Activated naive CD4-positive, alpha-beta T cell treated with anti-CD3 and anti-CD28 coated beads, Interleukin-2, amount 50 U/mL, for 72 hours (primary cell): ENCODE results near the gene HSPB3. TPM values are rescaled to one million over a fixed set of nuclear protein-coding genes. Genes with fewer than 3 reads are reported as not detected.
"Not testable (repeated sequence)": the region's sequence is repeated elsewhere in the genome, so short reads cannot be mapped to it uniquely, and the experiment has no call there.

Source experiments
- ATAC-seq, 2 donors: fragments of 150-1000 bp; cut with Tn5 transposase; 2 replicates each; pipeline ENCODE4 v1.10.0; 2021; ENCODE audit warnings: mild to moderate bottlenecking in 2 of 2, moderate library complexity in 2 of 2
- DNase-seq, 2 donors: peaks; one replicate each; pipeline ENCODE4 v3.0.0; 2021 to 2022; ENCODE audit warnings: low spot score in 2 of 2
- H3K27ac Mint-ChIP-seq, 2 donors: one replicate each; pipeline ENCODE4 v1.8.0; 2022; ENCODE audit warnings: mild to moderate bottlenecking in 2 of 2, mixed read lengths in 2 of 2
- H3K36me3 Mint-ChIP-seq, 2 donors: one replicate each; pipeline ENCODE4 v1.8.0; 2022; ENCODE audit warnings: mixed read lengths in 2 of 2
- H3K9me3 Mint-ChIP-seq, 2 donors: one replicate each; pipeline ENCODE4 v1.8.0; 2022; ENCODE audit warnings: mixed read lengths in 2 of 2
- total RNA-seq, 2 donors: library from RNA; stranded (reverse); gene quantifications; one replicate each; pipeline ENCODE4 v1.2.3, GENCODE V29; 2022

Gene HSPB3, protein sequence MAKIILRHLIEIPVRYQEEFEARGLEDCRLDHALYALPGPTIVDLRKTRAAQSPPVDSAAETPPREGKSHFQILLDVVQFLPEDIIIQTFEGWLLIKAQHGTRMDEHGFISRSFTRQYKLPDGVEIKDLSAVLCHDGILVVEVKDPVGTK
- total RNA-seq: not detected

DNA sequence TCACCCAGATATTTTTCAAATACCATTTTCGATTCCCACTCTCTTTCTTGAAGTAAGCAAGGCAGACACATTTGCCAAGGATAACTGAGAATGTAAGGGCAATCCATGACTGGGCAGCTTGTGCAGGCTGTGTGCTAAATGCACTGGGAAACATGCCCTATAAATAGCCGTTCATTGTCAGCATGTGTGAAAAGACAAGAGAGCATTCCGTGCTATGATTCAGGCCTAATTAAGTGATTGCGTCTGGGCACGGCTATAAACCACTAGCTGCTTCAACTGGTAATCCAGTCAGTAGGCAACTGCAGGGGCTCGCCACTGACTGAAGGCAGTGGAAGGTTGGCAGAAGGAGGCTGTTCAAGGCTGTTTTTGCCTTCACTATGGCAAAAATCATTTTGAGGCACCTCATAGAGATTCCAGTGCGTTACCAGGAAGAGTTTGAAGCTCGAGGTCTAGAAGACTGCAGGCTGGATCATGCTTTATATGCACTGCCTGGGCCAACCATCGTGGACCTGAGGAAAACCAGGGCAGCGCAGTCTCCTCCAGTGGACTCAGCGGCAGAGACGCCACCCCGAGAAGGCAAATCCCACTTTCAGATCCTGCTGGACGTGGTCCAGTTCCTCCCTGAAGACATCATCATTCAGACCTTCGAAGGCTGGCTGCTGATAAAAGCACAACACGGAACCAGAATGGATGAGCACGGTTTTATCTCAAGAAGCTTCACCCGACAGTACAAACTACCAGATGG lies at the start of gene HSPB3:
Gene HSPB3 (plus strand): TSS at position 287 of the 745 bp plus-strand sequence. CDS start 91 bp downstream, at position 378.
- H3K27ac Mint-ChIP-seq: no peak within 1 kb of the TSS
- H3K9me3 Mint-ChIP-seq: peaks cover 4 to 8% of the 10 kb centered on the region in 2 donors
- peaks cover 9 to 12% of the 10 kb centered on the region in 2 donors for H3K36me3 Mint-ChIP-seq
- ATAC-seq (no peak), DNase-seq (no peak)

DNA sequence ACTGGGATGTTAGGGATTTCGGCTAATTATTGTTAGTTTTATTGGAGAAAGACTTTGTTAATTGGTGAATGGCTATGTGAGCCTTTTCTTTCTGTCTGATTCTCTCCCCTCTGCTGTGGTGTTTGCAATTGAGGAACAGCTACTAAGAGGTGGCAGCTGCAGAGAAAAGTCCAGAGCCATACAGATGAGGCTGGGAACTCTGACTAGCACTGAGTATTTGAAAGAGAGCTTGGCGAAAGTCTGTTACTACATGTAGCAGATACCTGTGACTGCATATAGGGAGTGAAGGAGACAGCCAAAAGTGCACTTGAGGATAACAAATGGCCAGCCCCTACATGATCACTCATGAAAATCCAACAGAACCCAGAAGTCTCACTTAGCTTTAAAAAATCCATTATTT lies 44.3 kb upstream of the HSPB3 start:
- DNase-seq (no peak), ATAC-seq (no peak)
- no peaks in the 10 kb centered on the region for H3K36me3 Mint-ChIP-seq
- H3K9me3 Mint-ChIP-seq: no peaks in the 10 kb centered on the region
- H3K27ac Mint-ChIP-seq: no peak overlapping the region

DNA sequence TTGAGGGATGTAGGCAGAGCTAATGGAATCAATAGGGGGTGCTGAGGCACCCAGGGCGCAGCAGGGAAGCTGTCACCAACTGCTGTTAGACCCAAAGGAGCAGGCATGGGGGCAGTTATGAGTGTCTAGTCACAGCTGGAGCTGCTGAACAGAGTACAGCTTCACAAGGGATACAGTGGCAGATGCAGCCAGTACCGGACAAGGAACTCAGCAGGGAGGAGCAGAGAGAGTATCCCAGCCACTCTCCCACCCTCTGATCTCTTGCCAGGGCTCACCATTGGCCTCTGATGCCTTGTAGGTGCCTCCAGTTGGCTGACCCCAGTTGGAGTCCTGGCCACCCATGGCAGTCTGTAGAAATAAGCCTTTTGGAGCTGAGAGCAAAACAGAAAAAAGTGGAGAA lies 42.6 kb upstream of the HSPB3 start:
- ATAC-seq (no peak), DNase-seq (no peak)
- no peaks in the 10 kb centered on the region for H3K36me3 Mint-ChIP-seq
- no peak overlapping the region for H3K27ac Mint-ChIP-seq
- no peaks in the 10 kb centered on the region for H3K9me3 Mint-ChIP-seq

DNA sequence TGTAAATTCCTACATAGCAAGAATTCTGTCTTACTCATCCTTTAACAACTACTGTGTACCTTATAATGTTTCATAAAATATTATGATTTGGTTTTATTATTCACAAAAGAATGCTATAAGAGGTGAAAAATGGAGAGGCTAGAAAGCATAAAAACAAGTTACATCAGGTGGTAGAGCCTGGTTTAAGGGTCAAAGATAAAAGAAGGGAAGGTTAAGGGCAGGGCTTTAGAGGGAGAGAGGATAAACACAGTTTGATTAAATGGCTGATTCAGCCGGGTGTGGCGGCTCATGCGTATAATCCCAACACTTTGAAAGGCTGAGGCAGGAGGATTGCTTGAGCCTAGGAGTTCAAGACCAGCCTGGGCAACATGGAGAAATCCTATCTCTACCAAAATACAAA lies 40.4 kb upstream of the HSPB3 start:
- H3K36me3 Mint-ChIP-seq: no peaks in the 10 kb centered on the region
- H3K9me3 Mint-ChIP-seq: no peaks in the 10 kb centered on the region

DNA sequence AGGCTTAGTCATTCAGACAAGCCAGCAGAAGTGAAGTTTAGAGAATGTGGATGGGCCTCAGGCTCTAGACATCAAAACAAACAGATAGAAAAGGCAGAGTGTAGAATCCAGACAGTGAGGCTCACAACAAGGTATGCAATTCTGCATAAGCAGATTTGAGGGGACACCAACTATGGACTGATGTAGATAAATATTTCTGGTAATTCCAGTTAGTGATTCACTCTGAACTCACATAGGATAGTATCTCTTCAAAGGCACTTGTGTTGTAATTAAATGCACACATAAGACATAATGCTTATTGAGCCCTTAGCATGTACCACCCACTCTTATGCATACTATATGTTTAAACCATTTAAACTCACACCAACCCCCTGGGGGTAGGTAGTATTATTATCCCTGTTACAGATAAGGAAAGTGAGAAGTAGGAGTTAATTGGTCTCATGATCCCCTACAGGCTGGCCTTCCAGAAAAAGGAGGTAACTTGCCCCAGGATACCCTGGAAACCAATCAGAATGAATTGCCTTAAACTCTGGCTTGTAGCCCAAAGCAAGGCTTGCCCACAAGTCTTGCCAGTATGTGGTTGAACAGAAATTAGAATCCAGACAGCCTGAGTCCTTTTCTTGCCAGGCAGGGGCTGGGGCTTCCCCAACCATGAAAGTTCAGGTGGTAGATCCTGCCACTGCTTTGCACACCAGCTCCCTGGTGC lies 39.5 kb upstream of the HSPB3 start:
- H3K9me3 Mint-ChIP-seq: no peaks in the 10 kb centered on the region
- ATAC-seq (no peak), DNase-seq (no peak)

More for the DNA sequence above, 40.4 kb upstream of the HSPB3 start:
- H3K27ac Mint-ChIP-seq: no peak overlapping the region
- no peak for ATAC-seq
- no peak for DNase-seq

DNA sequence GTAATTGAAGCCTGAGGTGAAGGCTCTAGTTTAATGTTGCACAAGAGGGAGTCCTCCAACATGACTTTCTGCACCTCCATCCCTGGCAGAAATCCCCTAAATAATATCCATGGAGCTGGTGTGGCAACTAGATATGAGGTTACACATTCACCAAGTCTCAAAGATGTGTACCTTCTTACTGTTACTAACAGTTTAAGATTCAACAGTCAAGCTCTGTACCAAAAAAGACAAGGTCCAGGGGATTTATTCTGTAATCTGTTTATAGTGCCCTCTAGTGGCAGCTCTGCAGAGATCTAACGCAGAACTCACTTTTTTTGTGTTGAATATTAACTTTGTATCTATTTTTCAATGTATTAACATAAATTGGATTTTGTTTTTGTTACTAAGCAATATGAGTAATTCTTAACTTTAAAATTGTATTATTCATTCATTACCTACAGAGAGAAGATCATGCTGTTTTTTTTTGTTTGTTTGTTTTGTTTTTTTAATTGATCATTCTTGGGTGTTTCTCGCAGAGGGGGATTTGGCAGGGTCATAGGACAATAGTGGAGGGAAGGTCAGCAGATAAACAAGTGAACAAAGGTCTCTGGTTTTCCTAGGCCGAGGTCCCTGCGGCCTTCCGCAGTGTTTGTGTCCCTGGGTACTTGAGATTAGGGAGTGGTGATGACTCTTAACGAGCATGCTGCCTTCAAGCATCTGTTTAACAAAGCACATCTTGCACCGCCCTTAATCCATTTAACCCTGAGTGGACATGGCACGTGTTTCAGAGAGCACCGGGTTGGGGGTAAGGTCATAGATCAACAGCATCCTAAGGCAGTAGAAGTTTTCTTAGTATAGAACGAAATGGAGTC lies 35.7 kb upstream of the HSPB3 start:
- not testable (repeated sequence) for H3K9me3 Mint-ChIP-seq, DNase-seq, H3K27ac Mint-ChIP-seq, H3K36me3 Mint-ChIP-seq
- ATAC-seq: peak in 1 of 2 donors; percentile 47

More for the DNA sequence above, 39.5 kb upstream of the HSPB3 start:
- H3K36me3 Mint-ChIP-seq: no peaks in the 10 kb centered on the region
- no peak overlapping the region for H3K27ac Mint-ChIP-seq

DNA sequence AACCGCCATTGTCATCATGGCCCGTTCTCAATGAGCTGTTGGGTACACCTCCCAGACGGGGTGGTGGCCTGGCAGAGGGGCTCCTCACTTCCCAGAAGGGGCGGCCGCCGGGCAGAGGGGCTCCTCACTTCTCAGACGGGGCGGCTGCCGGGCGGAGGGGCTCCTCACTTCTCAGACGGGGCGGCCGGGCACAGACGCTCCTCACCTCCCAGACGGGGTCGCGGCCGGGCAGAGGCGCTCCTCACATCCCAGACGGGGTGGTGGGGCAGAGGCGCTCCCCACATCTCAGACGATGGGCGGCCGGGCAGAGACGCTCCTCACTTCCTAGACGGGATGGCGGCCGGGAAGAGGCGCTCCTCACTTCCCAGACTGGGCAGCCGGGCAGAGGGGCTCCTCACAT lies 35.0 kb upstream of the HSPB3 start:
- not testable (repeated sequence) for ATAC-seq, DNase-seq, H3K27ac Mint-ChIP-seq, H3K36me3 Mint-ChIP-seq, H3K9me3 Mint-ChIP-seq

DNA sequence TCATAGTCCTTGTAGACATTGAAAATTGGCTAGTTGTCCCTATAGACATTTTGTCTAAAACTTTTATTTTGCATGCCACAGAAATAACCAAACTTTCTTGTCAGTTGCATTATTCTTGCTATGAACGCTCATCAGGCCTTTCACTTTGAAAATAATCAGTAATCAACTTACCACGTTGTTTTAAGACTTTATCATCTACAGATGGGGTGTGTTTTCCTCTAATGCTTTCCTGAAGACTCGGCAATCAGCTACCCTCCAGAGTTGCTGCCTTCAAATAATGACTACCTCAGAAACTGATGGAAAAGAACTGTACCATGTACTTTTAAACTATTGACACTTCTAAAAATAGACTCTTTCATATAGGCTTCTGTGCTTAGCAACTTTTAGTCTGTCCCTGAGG lies 33.5 kb upstream of the HSPB3 start:
- Mint-ChIP-seq H3K27ac (no peak overlapping the region), H3K36me3 (no peaks in the 10 kb centered on the region), H3K9me3 (no peaks in the 10 kb centered on the region)
- ATAC-seq: no peak
- no peak for DNase-seq

DNA sequence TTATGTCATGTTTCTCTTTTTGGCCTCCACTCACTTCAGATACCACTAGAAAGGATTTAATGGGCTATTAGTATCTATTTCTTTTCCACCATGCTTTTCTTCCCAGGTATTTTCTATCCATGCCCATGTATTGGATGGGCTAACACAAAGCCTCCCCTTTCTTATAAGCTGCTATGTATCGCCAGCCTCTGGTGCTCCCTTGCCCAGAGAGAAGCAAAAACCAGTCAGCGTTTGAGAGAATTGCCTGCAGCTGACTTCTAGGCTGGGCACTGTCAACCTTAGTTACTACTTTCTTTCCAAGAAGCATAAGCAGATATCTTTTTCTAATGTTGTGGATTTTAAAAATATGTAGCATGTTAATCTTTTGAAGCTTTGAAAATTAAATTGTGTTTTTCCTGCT lies 30.2 kb upstream of the HSPB3 start:
- no peak for ATAC-seq
- Mint-ChIP-seq H3K27ac (no peak overlapping the region), H3K36me3 (no peaks in the 10 kb centered on the region), H3K9me3 (no peaks in the 10 kb centered on the region)
- no peak for DNase-seq

DNA sequence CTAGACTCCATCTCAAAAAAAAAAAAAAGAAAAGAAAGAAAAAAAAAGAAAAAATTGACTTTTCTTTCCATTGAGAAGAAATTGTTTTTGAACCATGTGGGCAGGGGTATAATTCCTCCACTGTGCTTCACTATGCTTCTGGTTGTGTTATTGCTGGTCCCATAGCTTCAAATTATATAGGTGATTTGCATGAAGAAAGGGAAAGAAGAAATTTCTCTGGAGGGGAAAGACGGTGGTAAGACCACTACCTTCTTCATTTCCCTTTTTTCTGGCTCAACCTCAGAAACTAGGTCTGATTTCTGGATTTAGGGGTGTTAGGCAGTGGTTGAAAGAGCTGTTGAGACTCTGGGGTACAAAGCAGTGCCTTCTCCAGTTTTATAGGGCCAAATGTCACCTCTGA lies 29.3 kb upstream of the HSPB3 start:
- Mint-ChIP-seq H3K36me3 (no peaks in the 10 kb centered on the region), H3K9me3 (no peaks in the 10 kb centered on the region), H3K27ac (no peak overlapping the region)
- ATAC-seq (no peak), DNase-seq (no peak)

DNA sequence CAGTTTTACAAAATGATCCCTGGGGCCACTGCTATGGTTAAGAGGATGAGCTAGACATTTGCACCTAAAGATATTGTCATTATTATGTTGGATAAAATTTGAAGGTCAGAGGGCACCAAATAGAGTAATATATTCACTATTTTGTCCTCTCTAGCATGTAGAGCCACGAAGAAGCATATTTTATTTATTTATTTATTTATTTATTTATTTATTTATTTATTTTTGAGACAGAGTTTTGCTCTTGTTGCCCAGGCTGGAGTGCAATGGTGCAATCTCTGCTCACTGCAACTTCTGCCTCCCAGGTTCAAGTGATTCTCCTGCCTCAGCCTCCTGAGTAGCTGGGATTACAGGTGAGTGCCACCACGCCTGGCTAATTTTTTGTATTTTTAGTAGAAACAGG lies 20.8 kb upstream of the HSPB3 start:
- ATAC-seq, H3K27ac Mint-ChIP-seq, H3K36me3 Mint-ChIP-seq, H3K9me3 Mint-ChIP-seq, DNase-seq: not testable (repeated sequence)

DNA sequence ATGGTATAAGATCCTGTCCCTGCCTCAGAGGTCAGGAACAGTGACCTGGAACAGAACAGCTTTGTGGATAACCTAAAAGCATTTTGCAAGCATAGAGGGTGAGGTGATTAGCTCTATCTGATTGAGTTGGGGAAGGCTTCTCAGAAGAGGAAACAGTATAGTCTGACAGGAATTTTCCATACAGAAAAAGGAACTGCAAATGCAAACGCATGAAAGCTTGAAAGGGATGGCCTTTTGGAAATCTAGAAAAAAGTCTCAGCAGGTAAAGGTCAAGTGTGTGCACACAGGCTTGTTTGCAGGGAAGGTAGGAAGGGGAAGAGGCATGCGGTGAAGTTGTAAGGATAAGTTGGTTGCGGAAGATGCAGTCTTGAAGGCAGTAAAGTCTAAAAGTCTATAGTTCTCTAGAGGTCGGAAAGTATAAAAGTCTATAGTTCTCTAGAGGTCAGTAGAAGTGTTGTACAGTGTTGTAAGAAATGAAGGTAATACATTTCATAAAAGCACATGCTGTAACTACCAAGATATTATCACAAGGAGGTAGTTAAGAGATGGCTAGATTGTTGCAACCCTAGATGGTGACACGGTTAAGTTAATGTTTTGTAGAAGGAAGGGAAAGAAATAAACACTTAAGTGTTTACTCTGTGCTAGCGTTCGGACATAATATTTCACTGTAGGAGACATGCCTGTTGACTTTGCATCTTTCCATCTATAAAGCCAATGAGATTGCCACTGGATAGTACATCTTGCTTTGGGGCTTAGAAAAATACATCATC lies 16.7 kb upstream of the HSPB3 start:
- DNase-seq (no peak), ATAC-seq (no peak)
- Mint-ChIP-seq H3K9me3 (no peaks in the 10 kb centered on the region), H3K27ac (no peak overlapping the region), H3K36me3 (no peaks in the 10 kb centered on the region)

DNA sequence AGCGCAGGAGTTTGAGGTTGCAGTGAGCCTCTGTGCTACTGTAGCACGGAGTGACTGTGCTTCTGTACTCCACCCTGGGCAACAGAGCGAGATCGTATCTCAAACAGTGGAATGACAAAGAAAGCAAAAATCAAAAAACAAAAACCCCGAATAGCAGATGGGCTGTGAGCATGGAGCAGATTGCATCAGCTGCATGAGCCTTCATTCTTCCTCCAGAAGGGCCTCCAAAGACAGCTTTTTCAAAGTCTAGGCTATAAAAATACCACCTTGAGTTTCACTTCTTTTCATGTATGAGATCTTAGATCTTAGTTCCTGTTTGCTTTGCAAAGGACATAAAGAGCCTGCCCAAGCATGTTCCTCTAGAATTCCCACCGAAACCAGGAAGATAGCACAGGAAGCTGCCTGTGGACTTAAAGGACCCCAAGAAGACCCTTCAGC lies 15.0 kb upstream of the HSPB3 start:
- no peak for DNase-seq
- ATAC-seq: peak; percentile 51 to 82
- H3K9me3 Mint-ChIP-seq: no peaks in the 10 kb centered on the region
- H3K36me3 Mint-ChIP-seq: no peaks in the 10 kb centered on the region
- peak overlapping the region in 1 of 2 donors; percentile 20 for H3K27ac Mint-ChIP-seq

DNA sequence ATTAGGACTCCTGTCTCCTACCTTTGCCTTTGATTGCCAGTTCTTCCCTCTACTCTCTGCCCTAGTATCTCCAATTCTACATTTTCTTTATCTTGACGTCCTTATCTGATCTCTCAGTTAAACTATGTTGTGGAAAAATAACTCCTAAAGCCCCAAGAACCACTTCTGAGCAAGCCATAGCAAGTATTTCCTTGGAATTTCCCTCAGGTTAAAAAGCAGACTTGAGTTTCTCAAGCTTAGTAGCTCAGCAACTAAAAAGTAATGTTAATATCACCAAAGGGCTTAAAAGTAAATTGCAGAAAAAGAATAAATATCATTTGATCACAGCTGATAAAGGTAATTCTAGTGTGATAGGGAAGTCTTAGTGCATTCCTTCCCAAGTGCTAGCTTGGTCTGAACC lies 13.2 kb upstream of the HSPB3 start:
- H3K27ac Mint-ChIP-seq: no peak overlapping the region
- no peak for ATAC-seq
- no peaks in the 10 kb centered on the region for H3K36me3 Mint-ChIP-seq

DNA sequence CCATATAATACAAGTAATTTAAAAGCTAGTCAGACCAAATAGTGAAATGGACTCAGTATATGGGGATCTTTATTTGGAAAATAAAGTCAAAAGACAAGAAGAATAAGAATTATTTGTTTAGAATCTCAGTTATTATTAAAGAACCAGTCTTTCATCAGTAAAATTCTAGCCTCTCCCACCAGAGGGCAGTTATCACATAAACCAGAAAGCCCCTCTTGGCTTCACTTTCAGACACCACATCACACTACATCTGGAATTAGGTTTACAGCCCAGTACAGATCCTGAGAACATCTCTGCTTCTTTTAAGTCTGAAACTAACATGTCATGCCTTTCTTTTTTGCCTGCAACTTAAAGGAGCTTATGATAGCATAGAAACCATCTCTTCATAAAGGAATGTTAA lies 12.2 kb upstream of the HSPB3 start:
- Mint-ChIP-seq H3K27ac (no peak overlapping the region), H3K36me3 (no peaks in the 10 kb centered on the region), H3K9me3 (no peaks in the 10 kb centered on the region)
- DNase-seq: no peak
- ATAC-seq: no peak

More for the DNA sequence above, 13.2 kb upstream of the HSPB3 start:
- no peak for DNase-seq
- H3K9me3 Mint-ChIP-seq: no peaks in the 10 kb centered on the region

DNA sequence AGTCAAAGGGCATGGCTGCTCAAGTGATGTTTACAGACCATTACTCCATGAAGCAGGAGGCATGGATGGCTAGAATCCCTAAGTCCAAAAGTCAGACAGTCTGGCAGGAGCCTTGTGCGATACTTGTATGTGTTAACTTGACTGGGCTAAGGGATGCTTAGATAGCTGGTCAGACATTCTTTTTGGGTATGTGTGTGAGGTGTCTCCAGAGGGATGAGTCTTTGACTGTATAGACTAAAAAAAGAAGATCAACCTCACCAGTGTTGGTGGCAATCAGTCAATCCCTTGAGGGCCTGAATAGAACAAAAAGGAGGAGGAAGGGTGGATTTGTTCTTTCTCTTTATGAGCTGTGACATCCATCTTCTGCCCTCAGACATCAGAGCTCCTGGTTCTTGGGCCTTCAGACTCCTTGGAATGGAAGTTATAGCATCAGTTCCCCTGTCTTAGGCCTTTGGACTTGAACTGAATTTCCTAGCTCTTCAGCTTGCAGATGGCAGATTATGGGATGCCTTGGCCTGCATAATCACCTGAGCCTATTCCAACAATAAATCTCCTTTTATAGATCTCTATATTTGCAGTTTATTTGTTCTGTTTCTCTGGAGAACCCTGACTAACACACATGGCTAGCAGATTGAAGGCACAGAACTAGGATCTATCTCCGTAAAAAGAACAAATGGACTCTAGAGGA lies 9.7 kb upstream of the HSPB3 start:
- H3K36me3 Mint-ChIP-seq: no peaks in the 10 kb centered on the region
- DNase-seq: no peak
- no peak overlapping the region for H3K27ac Mint-ChIP-seq
- ATAC-seq: no peak
- no peaks in the 10 kb centered on the region for H3K9me3 Mint-ChIP-seq
